BE2C (cell line): Measurements from ENCODE around the gene HOXB3.

ENCODE experiments used
- DNase-seq: peaks from one replicate; pipeline ENCODE4 v3.0.0-alpha.2; 2020
- H3K27me3 ChIP-seq: fragments of 250-450 bp; sonication (Bioruptor Pico); 2 replicates; pipeline ENCODE4 v1.5.1; 2020; ENCODE audit warnings: mild to moderate bottlenecking
- H3K36me3 ChIP-seq: fragments of 250-450 bp; sonication (Bioruptor Pico); 2 replicates; pipeline ENCODE4 v1.5.1; 2020; ENCODE audit warnings: mild to moderate bottlenecking
- H3K4me1 ChIP-seq: fragments of 250-450 bp; sonication (Bioruptor Pico); 2 replicates; pipeline ENCODE4 v1.5.1; 2020
- H3K4me3 ChIP-seq: 2 replicates; pipeline ENCODE4 v1.5.1; 2011; ENCODE audit warnings: low read depth, low read length
- H3K9me3 ChIP-seq: fragments of 250-450 bp; sonication (Bioruptor Pico); 2 replicates; pipeline ENCODE4 v1.5.1; 2020
- CTCF ChIP-seq: IDR thresholded peaks from 2 replicates; pipeline ENCODE4 v1.5.1; 2012; ENCODE audit warnings: mild to moderate bottlenecking, low read depth, low read length

Gene HOXB3

GRCh38 chr17:48584223-48584741 is 5.8 kb downstream of the HOXB3 start:
- DNase-seq, result no peak
- H3K27me3 ChIP-seq, result peaks cover 98% of the 10 kb centered on the region
- H3K9me3 ChIP-seq, result no peaks in the 10 kb centered on the region
- no peaks in the 10 kb centered on the region for H3K36me3 ChIP-seq
- no peak overlapping the region for H3K4me3 ChIP-seq
- no peaks in the 10 kb centered on the region for H3K4me1 ChIP-seq
- no peak for TF ChIP-seq CTCF

- DNase-seq, result no peak
- no peak for TF ChIP-seq CTCF
- no peaks in the 10 kb centered on the region for H3K4me1 ChIP-seq
- H3K36me3 ChIP-seq, result no peaks in the 10 kb centered on the region
- H3K27me3 ChIP-seq, result peaks cover 98% of the 10 kb centered on the region
- H3K4me3 ChIP-seq, result no peak overlapping the region
- no peaks in the 10 kb centered on the region for H3K9me3 ChIP-seq
Measured at GRCh38 chr17:48583708-48584222, 6.3 kb downstream of the HOXB3 start.

- no peak overlapping the region for H3K4me3 ChIP-seq
- no peaks in the 10 kb centered on the region for H3K36me3 ChIP-seq
Measured at GRCh38 chr17:48582750-48583069, 7.3 kb downstream of the HOXB3 start.

GRCh38 chr17:48579760-48580554 is 10.1 kb downstream of the HOXB3 start:
- Histone ChIP-seq H3K36me3 (no peaks in the 10 kb centered on the region), H3K9me3 (no peaks in the 10 kb centered on the region), H3K27me3 (peaks cover 94% of the 10 kb centered on the region), H3K4me1 (no peaks in the 10 kb centered on the region), H3K4me3 (no peak overlapping the region)
- TF ChIP-seq CTCF, result no peak
- DNase-seq, result no peak

More at GRCh38 chr17:48582750-48583069, 7.3 kb downstream of the HOXB3 start:
- no peak for TF ChIP-seq CTCF
- H3K27me3 ChIP-seq, result peaks cover 95% of the 10 kb centered on the region
- no peaks in the 10 kb centered on the region for H3K9me3 ChIP-seq
- no peak for DNase-seq
- no peaks in the 10 kb centered on the region for H3K4me1 ChIP-seq

GRCh38 chr17:48579471-48579759 is 10.6 kb downstream of the HOXB3 start:
- no peak overlapping the region for H3K4me3 ChIP-seq
- no peak for DNase-seq
- TF ChIP-seq CTCF, result no peak
- H3K9me3 ChIP-seq, result no peaks in the 10 kb centered on the region
- peaks cover 96% of the 10 kb centered on the region for H3K27me3 ChIP-seq
- H3K36me3 ChIP-seq, result no peaks in the 10 kb centered on the region
- no peaks in the 10 kb centered on the region for H3K4me1 ChIP-seq
